ENCODE results near the gene COQ10A. TPM values are rescaled to one million over a fixed set of nuclear protein-coding genes. Genes with fewer than 3 reads are reported as not detected.

The COQ10A gene
- total and polyA plus RNA-seq, 10 of the 15 experiments (the other 5 are each of a cell fraction or from before 2014, with no cell fraction given): 3.3 to 19.5 (median 6.9) TPM

GRCh38 chr12:56297400-56297799, 30.7 kb downstream of the COQ10A start:
- peak overlapping the region; percentile 70 for H3K4me2 ChIP-seq (ENCODE audit: control insufficient read depth, insufficient read depth)
- no peak overlapping the region for H3K9ac ChIP-seq (ENCODE audit: control insufficient read depth, insufficient read depth, low read length)
- H4K20me1 ChIP-seq (ENCODE audit: control insufficient read depth, insufficient read depth): no peaks in the 10 kb centered on the region
- peak overlapping the region; percentile 93 for H3K4me3 ChIP-seq
- no peaks in the 10 kb centered on the region for H3K9me3 ChIP-seq (replicated peaks; ENCODE audit: control insufficient read depth, insufficient read depth, low read length)
- BruUV-seq (replicated peaks): no TSS peak
- RAD21 ChIA-PET (ENCODE audit: unreplicated experiment): interaction anchor here (0.8 to 1.0 kb wide), 2 partner anchors 36 to 91 kb away, joined by 3 read pairs; no protein-coding TSS in a partner anchor
- POLR2A ChIA-PET: interaction anchor here (0.5 to 2.2 kb wide), 6 partner anchors 19 to 253 kb away, joined by 3 to 8 read pairs (median 5); partner anchors contain the start of genes CNPY2 and COQ10A
- peaks cover 0 to 10% of the 10 kb centered on the region in 2 experiments; a peak in 1 of 4 replicates for H3K36me3 ChIP-seq (ENCODE audit: control insufficient read depth in 2 of 2, insufficient read depth in 2 of 2, low read length in 1 of 2)
- no peak overlapping the region for H2AFZ ChIP-seq (ENCODE audit: control insufficient read depth, low read depth, low read length)
- SMC1A ChIA-PET (ENCODE audit: uncharacterized antibody, unreplicated experiment): interaction anchor here (1.0 to 2.8 kb wide), 9 partner anchors 12 to 178 kb away, joined by 3 to 14 read pairs (median 4); no protein-coding TSS in a partner anchor
- no peaks in the 10 kb centered on the region for H3K27me3 ChIP-seq (replicated peaks in 1 of 2; ENCODE audit: control insufficient read depth in 2 of 2, insufficient read depth in 2 of 2, low read length in 1 of 2)
- CTCF ChIA-PET: interaction anchor here (0.6 to 2.0 kb wide), 10 partner anchors 10 to 340 kb away, joined by 3 to 7 read pairs (median 4); partner anchors contain the start of genes COQ10A and RNF41
- DNase-seq (ENCODE audit: low read depth, low spot score) (no peak), ATAC-seq (no peak), FAIRE-seq (no peak)
- peaks cover 62% of the 10 kb centered on the region for H3K79me2 ChIP-seq (ENCODE audit: control insufficient read depth, insufficient read depth, low read length)
- intact Hi-C loops (cut with micrococcal nuclease; ENCODE audit: unreplicated experiment): no loop called here
- WGBS (ENCODE audit: insufficient coverage, insufficient replicate concordance, low lambda C conversion rate, missing lambda C conversion rate): 28% methylated on average over 8 of the region's 8 CpGs
- H3K4me1 ChIP-seq (ENCODE audit: control insufficient read depth, insufficient read depth, low read length): peaks cover 27% of the 10 kb centered on the region
- H3K27ac ChIP-seq (ENCODE audit: control insufficient read depth, insufficient read depth): peak overlapping the region; percentile 7; the same call in 1 of the 2 replicates
- in situ Hi-C loops (cut with MboI): no loop called here
- TF ChIP-seq PKNOX1 (IDR thresholded peaks at IDR 0.05) (peak; percentile 34; the same call in 1 of the 2 replicates), BHLHE40 (IDR thresholded peaks at IDR 0.05; ENCODE audit: borderline replicate concordance in 1 of 2, low read depth in 2 of 2, low read length in 1 of 2) (no peak)

GRCh38 chr12:56298828-56299227, 32.1 kb downstream of the COQ10A start:
- peak overlapping the region; percentile 75 for H3K27ac ChIP-seq (ENCODE audit: control insufficient read depth, insufficient read depth)
- FAIRE-seq (no peak), DNase-seq (ENCODE audit: low read depth, low spot score) (no peak), ATAC-seq (no peak)
- H4K20me1 ChIP-seq (ENCODE audit: control insufficient read depth, insufficient read depth): no peaks in the 10 kb centered on the region
- ChIA-PET SMC1A (ENCODE audit: uncharacterized antibody, unreplicated experiment) (interaction anchor here (1.0 to 2.8 kb wide), 8 partner anchors 10 to 165 kb away, joined by 3 to 14 read pairs (median 4); partner anchors contain the start of gene PAN2), CTCF (interaction anchor here (0.5 to 2.0 kb wide), 12 partner anchors 9 to 373 kb away, joined by 3 to 7 read pairs (median 3); partner anchors contain the start of genes ANKRD52, CNPY2, COQ10A and RNF41), POLR2A (interaction anchor here (1.0 to 2.2 kb wide), 9 partner anchors 9 to 152 kb away, joined by 3 to 8 read pairs (median 4); partner anchors contain the start of genes CNPY2, COQ10A, IL23A and PAN2), RAD21 (ENCODE audit: unreplicated experiment) (interaction anchor here (0.8 to 1.4 kb wide), 4 partner anchors 32 to 166 kb away, joined by 3 to 5 read pairs (median 4); partner anchors contain the start of gene COQ10A)
- H3K79me2 ChIP-seq (ENCODE audit: control insufficient read depth, insufficient read depth, low read length): peaks cover 55% of the 10 kb centered on the region
- H3K9me3 ChIP-seq (replicated peaks; ENCODE audit: control insufficient read depth, insufficient read depth, low read length): no peaks in the 10 kb centered on the region
- peak overlapping the region; percentile 70 for H3K4me2 ChIP-seq (ENCODE audit: control insufficient read depth, insufficient read depth)
- WGBS (ENCODE audit: insufficient coverage, insufficient replicate concordance, low lambda C conversion rate, missing lambda C conversion rate): 58% methylated on average over 5 of the region's 5 CpGs
- H3K9ac ChIP-seq (ENCODE audit: control insufficient read depth, insufficient read depth, low read length): peak overlapping the region; percentile 81; the same call in 1 of the 2 replicates
- intact Hi-C loops (cut with micrococcal nuclease; ENCODE audit: unreplicated experiment) (no loop called here), in situ Hi-C loops (cut with MboI) (no loop called here)
- peak overlapping the region; percentile 79; the same call in 1 of the 2 replicates for H2AFZ ChIP-seq (ENCODE audit: control insufficient read depth, low read depth, low read length)
- no peaks in the 10 kb centered on the region for H3K27me3 ChIP-seq (replicated peaks in 1 of 2; ENCODE audit: control insufficient read depth in 2 of 2, insufficient read depth in 2 of 2, low read length in 1 of 2)
- H3K36me3 ChIP-seq (ENCODE audit: control insufficient read depth in 2 of 2, insufficient read depth in 2 of 2, low read length in 1 of 2): 0 out of 4 replicates have a peak, but pooled peaks cover 0 to under 1% of the 10 kb centered on the region in 2 experiments
- peak overlapping the region; percentile 93 for H3K4me3 ChIP-seq
- BruUV-seq (replicated peaks): no TSS peak
- peaks cover 32% of the 10 kb centered on the region for H3K4me1 ChIP-seq (ENCODE audit: control insufficient read depth, insufficient read depth, low read length)
- TF ChIP-seq NKRF (conservative IDR thresholded peaks at IDR 0.05) (no peak), PKNOX1 (IDR thresholded peaks at IDR 0.05) (peak; percentile 89), PRDM15 (CRISPR knock-in tag; IDR thresholded peaks at IDR 0.05) (no peak)
